Measurements from ENCODE around the gene ADCK1. TPM values are rescaled to one million over a fixed set of nuclear protein-coding genes. Genes with fewer than 3 reads are reported as not detected.

Gene ADCK1
- total and polyA plus RNA-seq, 2 donors (not counting 3 experiments of a cell fraction or from before 2014, with no cell fraction given) = 4.2 to 6.9 TPM

DNA sequence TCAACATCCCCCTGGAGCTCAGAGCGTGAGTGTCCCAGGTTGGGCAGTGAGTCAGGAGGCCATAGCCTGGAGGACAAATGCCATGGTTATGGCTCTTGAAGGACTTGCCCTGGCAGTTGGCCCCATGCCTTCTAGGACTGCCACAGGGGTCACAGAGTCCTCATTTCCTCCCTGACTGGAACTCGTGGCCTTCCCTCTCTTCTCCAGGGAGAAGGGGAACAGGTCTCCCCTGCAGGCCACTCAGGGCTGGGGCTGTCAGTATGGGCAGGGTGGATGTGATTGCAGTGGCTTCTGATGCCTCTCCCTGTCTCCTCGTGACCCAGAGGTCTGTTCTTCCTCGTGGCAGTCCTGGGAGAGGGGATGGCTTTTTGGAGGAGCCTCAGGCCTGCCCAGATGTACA, 70.7 kb downstream of the ADCK1 start:
- Histone ChIP-seq H3K27me3 (ENCODE audit: control insufficient read depth in 2 of 2, insufficient read depth in 2 of 2, low read length in 2 of 2) (no peaks in the 10 kb centered on the region), H4K20me1 (replicated peaks; ENCODE audit: control insufficient read depth, extremely low read depth, insufficient read depth, low read length) (no peaks in the 10 kb centered on the region), H3K9me3 (replicated peaks; ENCODE audit: control insufficient read depth, insufficient read depth, low read length) (no peaks in the 10 kb centered on the region), H3K9ac (replicated peaks; ENCODE audit: extremely low read depth, insufficient read depth, low read length) (no peak overlapping the region), H3K79me2 (ENCODE audit: control insufficient read depth, insufficient read depth, low read length) (no peaks in the 10 kb centered on the region), H3K4me2 (ENCODE audit: insufficient read depth, low read length) (no peak overlapping the region), H3K4me1 (ENCODE audit: control insufficient read depth, extremely low read depth, insufficient read depth, low read length) (no peaks in the 10 kb centered on the region), H3K27ac (ENCODE audit: insufficient read depth, low read depth, low read length) (no peak overlapping the region), H3K4me3 (replicated peaks in 1 of 3; ENCODE audit: insufficient read depth in 1 of 3, low read depth in 1 of 3, low read length in 3 of 3) (no peak overlapping the region), H3K36me3 (ENCODE audit: control insufficient read depth in 2 of 2, extremely low read depth in 1 of 2, insufficient read depth in 2 of 2, low read length in 2 of 2) (no peaks in the 10 kb centered on the region), H3K9me1 (replicated peaks; ENCODE audit: control insufficient read depth, extremely low read depth, insufficient read depth, low read length) (no peaks in the 10 kb centered on the region), H2AFZ (ENCODE audit: low read depth, low read length) (no peak overlapping the region)
- dilution Hi-C loops (cut with MboI; ENCODE audit: extremely low pct_ligation_motif_present, low sequenced_read_pairs) (no loop called here), intact Hi-C loops (cut with micrococcal nuclease) (no loop called here)
- CTCF ChIA-PET = interaction anchor here (1.0 to 1.8 kb wide), 2 partner anchors 9 to 11 kb away, joined by 4 to 5 read pairs; no protein-coding TSS in a partner anchor
- TF ChIP-seq JUN (IDR thresholded peaks at IDR 0.05; ENCODE audit: borderline replicate concordance, insufficient read depth, insufficient read length, low read depth) (no peak), POLR2A (IDR thresholded peaks at IDR 0.05; ENCODE audit: low read depth, low read length) (no peak), CTCF (IDR thresholded peaks at IDR 0.05; ENCODE audit: extremely low read depth in 1 of 2, insufficient read depth in 1 of 2, low read depth in 1 of 2, low read length in 2 of 2) (no peak), POLR2AphosphoS5 (IDR thresholded peaks at IDR 0.05; ENCODE audit: insufficient read depth, low read depth, low read length) (no peak), FOS (IDR thresholded peaks at IDR 0.05; ENCODE audit: borderline replicate concordance, insufficient read depth, low read length) (no peak), GATA2 (IDR thresholded peaks at IDR 0.05; ENCODE audit: insufficient read depth, insufficient read length, low read depth, low read length) (no peak), MYC (IDR thresholded peaks at IDR 0.05; ENCODE audit: low read depth, low read length) (no peak), EZH2 (IDR thresholded peaks at IDR 0.05; ENCODE audit: borderline replicate concordance, low read depth, low read length, severe bottlenecking) (no peak)
- TF ChIP-seq, protein P1, sequence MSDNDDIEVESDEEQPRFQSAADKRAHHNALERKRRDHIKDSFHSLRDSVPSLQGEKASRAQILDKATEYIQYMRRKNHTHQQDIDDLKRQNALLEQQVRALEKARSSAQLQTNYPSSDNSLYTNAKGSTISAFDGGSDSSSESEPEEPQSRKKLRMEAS (IDR thresholded peaks at IDR 0.05; ENCODE audit: insufficient read depth, insufficient read length) = no peak
- no TSS peak for BruUV-seq (replicated peaks)
- POLR2A ChIA-PET = no interaction called here
- DNase-seq (ENCODE audit: low read depth, low spot score) = no peak
- no peak for FAIRE-seq
